Thyroid gland (tissue), 4 donors: ENCODE measurements around the gene ACVR1.

Experiments used
- CTCF ChIP-seq, 6 experiments: fragments of 200-600 bp in 3 of 6; fragments of 450-650 bp in 3 of 6; sonication (generic) in 3 of 6; IDR thresholded peaks; one replicate each; pipeline ENCODE4 v1.5.1; 2016 to 2019; ENCODE audit warnings: antibody characterized with exemption in 6 of 6, mild to moderate bottlenecking in 2 of 6, inconsistent platforms in 1 of 6, moderate library complexity in 1 of 6
- POLR2A ChIP-seq, 2 donors: fragments of 450-650 bp; IDR thresholded peaks; one replicate each; pipeline ENCODE4 v1.6.1; 2017; ENCODE audit warnings: antibody characterized with exemption in 2 of 2, mild to moderate bottlenecking in 2 of 2, moderate library complexity in 1 of 2

- TF ChIP-seq CTCF (IDR thresholded peaks at IDR 0.05) (no peak), POLR2A (IDR thresholded peaks at IDR 0.05) (no peak)
Observed at GRCh38 chr2:157743051-157743450, 133.1 kb downstream of the ACVR1 start.
